Measurements from ENCODE around the gene CEP57L1. TPM values are rescaled to one million over a fixed set of nuclear protein-coding genes. Genes with fewer than 3 reads are reported as not detected.

CEP57L1 gene
- total and polyA plus RNA-seq, 2 experiments from 2014 or later, result 11.9 to 18.7 TPM

GRCh38 chr6:109153752-109154151 is 58.4 kb downstream of the CEP57L1 start:
- no peaks in the 10 kb centered on the region for H3K9me3 ChIP-seq (ENCODE audit: low read depth)
- H3K36me3 ChIP-seq (replicated peaks; ENCODE audit: insufficient read depth, low read depth), result no peaks in the 10 kb centered on the region
- no peaks in the 10 kb centered on the region for H3K79me2 ChIP-seq
- no peak overlapping the region for H2AFZ ChIP-seq
- no peak overlapping the region for H3K4me2 ChIP-seq
- no peaks in the 10 kb centered on the region for H3K4me1 ChIP-seq (ENCODE audit: insufficient read depth)
- H3K9me2 ChIP-seq (replicated peaks; ENCODE audit: insufficient read depth), result no peaks in the 10 kb centered on the region
- no peaks in the 10 kb centered on the region for H3K27me3 ChIP-seq
- no peak for DNase-seq (ENCODE audit: low spot score)
- TF ChIP-seq CTCF (IDR thresholded peaks at IDR 0.05; ENCODE audit: poor library complexity) (no peak), EZH2 (IDR thresholded peaks at IDR 0.05; ENCODE audit: borderline replicate concordance) (no peak)
- H3K4me3 ChIP-seq, result no peak overlapping the region
- H3K27ac ChIP-seq, result no peak overlapping the region
- WGBS (ENCODE audit: low lambda C conversion rate, missing lambda C conversion rate), result 100% methylated on average over 1 of the region's 1 CpG
- no peaks in the 10 kb centered on the region for H4K20me1 ChIP-seq (ENCODE audit: insufficient read depth, poor library complexity, severe bottlenecking)

- no peak overlapping the region for H3K4me3 ChIP-seq
- H3K36me3 ChIP-seq (replicated peaks; ENCODE audit: insufficient read depth, low read depth), result no peaks in the 10 kb centered on the region
- no peak overlapping the region for H3K27ac ChIP-seq
- no peaks in the 10 kb centered on the region for H3K27me3 ChIP-seq
- H4K20me1 ChIP-seq (ENCODE audit: insufficient read depth, poor library complexity, severe bottlenecking), result no peaks in the 10 kb centered on the region
- H3K4me1 ChIP-seq (ENCODE audit: insufficient read depth), result no peaks in the 10 kb centered on the region
- no peak for DNase-seq (ENCODE audit: low spot score)
- TF ChIP-seq EZH2phosphoT487 (IDR thresholded peaks at IDR 0.05; ENCODE audit: low read depth, severe bottlenecking, unreplicated experiment), result no peak
- no peak for TF ChIP-seq EZH2 (IDR thresholded peaks at IDR 0.05; ENCODE audit: borderline replicate concordance)
- no peak for TF ChIP-seq CTCF (IDR thresholded peaks at IDR 0.05; ENCODE audit: poor library complexity)
- no peak overlapping the region for H2AFZ ChIP-seq
- H3K79me2 ChIP-seq, result no peaks in the 10 kb centered on the region
- H3K9me3 ChIP-seq (ENCODE audit: low read depth), result no peaks in the 10 kb centered on the region
- no peak overlapping the region for H3K4me2 ChIP-seq
- no peaks in the 10 kb centered on the region for H3K9me2 ChIP-seq (replicated peaks; ENCODE audit: insufficient read depth)
Observed at GRCh38 chr6:109164331-109164730, 69.0 kb downstream of the CEP57L1 start.

- Histone ChIP-seq H3K27ac (peak overlapping the region; percentile 25), H3K4me2 (peak overlapping the region; percentile 32), H2AFZ (no peak overlapping the region), H4K20me1 (ENCODE audit: insufficient read depth, poor library complexity, severe bottlenecking) (no peaks in the 10 kb centered on the region), H3K4me1 (ENCODE audit: insufficient read depth) (no peaks in the 10 kb centered on the region), H3K36me3 (replicated peaks; ENCODE audit: insufficient read depth, low read depth) (no peaks in the 10 kb centered on the region), H3K4me3 (no peak overlapping the region), H3K9me2 (replicated peaks; ENCODE audit: insufficient read depth) (no peaks in the 10 kb centered on the region), H3K9me3 (ENCODE audit: low read depth) (no peaks in the 10 kb centered on the region), H3K27me3 (no peaks in the 10 kb centered on the region), H3K79me2 (no peaks in the 10 kb centered on the region)
- peak; percentile 70 for DNase-seq (ENCODE audit: low spot score)
- TF ChIP-seq EZH2phosphoT487 (IDR thresholded peaks at IDR 0.05; ENCODE audit: low read depth, severe bottlenecking, unreplicated experiment) (no peak), EZH2 (IDR thresholded peaks at IDR 0.05; ENCODE audit: borderline replicate concordance) (no peak), CTCF (IDR thresholded peaks at IDR 0.05; ENCODE audit: poor library complexity) (no peak)
- WGBS (ENCODE audit: low lambda C conversion rate, missing lambda C conversion rate), result 53% methylated on average over 1 of the region's 1 CpG
Observed at GRCh38 chr6:109165392-109165974, 70.2 kb downstream of the CEP57L1 start.

- Histone ChIP-seq H3K9me2 (replicated peaks; ENCODE audit: insufficient read depth) (no peaks in the 10 kb centered on the region), H3K27ac (peak overlapping the region; percentile 31), H3K27me3 (no peaks in the 10 kb centered on the region), H3K4me3 (no peak overlapping the region), H4K20me1 (ENCODE audit: insufficient read depth, poor library complexity, severe bottlenecking) (no peaks in the 10 kb centered on the region), H3K4me1 (ENCODE audit: insufficient read depth) (no peaks in the 10 kb centered on the region), H3K36me3 (replicated peaks; ENCODE audit: insufficient read depth, low read depth) (no peaks in the 10 kb centered on the region), H3K79me2 (no peaks in the 10 kb centered on the region), H2AFZ (no peak overlapping the region), H3K4me2 (no peak overlapping the region), H3K9me3 (ENCODE audit: low read depth) (no peaks in the 10 kb centered on the region)
- 88% methylated on average over 3 of the region's 3 CpGs for WGBS (ENCODE audit: low lambda C conversion rate, missing lambda C conversion rate)
- TF ChIP-seq EZH2 (IDR thresholded peaks at IDR 0.05; ENCODE audit: borderline replicate concordance) (no peak), CTCF (IDR thresholded peaks at IDR 0.05; ENCODE audit: poor library complexity) (no peak), EZH2phosphoT487 (IDR thresholded peaks at IDR 0.05; ENCODE audit: low read depth, severe bottlenecking, unreplicated experiment) (no peak)
- no peak for DNase-seq (ENCODE audit: low spot score)
Observed at GRCh38 chr6:109166673-109167072, 71.4 kb downstream of the CEP57L1 start.
